ENCODE results near the gene LDB2.

DNA sequence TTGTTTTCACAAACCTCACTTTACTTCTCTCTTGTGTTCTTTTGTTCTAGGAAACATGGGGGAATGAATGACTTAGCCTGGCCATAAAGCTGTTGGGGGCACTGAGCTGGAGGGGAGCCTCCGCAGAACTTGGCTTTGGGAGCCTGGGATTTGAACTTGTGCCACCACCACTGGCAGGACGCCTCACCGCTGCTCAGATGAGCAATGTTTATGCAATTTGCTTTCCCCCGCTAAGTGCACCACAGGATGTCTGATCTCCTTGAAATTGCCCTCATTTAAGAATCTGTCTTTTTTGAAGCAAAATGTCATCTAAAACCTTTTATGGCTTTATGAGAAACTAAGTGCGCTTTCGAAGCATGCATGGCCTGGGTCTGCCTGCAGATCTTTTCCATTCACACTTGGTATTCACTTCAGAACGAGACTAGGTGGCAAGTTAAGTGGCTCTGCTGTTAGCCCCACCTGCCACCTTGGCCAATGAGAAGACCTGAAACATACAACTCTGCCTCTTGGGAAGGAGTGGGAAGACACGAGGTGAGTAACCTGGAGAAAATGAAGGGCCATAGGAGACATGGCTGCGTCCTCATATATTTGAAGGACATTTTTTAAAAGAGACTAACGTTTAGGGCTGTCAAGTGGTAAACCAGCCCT lies 119.3 kb downstream of the LDB2 start:
- TF ChIP-seq, protein P1, sequence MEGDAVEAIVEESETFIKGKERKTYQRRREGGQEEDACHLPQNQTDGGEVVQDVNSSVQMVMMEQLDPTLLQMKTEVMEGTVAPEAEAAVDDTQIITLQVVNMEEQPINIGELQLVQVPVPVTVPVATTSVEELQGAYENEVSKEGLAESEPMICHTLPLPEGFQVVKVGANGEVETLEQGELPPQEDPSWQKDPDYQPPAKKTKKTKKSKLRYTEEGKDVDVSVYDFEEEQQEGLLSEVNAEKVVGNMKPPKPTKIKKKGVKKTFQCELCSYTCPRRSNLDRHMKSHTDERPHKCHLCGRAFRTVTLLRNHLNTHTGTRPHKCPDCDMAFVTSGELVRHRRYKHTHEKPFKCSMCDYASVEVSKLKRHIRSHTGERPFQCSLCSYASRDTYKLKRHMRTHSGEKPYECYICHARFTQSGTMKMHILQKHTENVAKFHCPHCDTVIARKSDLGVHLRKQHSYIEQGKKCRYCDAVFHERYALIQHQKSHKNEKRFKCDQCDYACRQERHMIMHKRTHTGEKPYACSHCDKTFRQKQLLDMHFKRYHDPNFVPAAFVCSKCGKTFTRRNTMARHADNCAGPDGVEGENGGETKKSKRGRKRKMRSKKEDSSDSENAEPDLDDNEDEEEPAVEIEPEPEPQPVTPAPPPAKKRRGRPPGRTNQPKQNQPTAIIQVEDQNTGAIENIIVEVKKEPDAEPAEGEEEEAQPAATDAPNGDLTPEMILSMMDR (IDR thresholded peaks at IDR 0.05; ENCODE audit: insufficient read depth, low read depth, low read length): no peak
- no peak for TF ChIP-seq EZH2 (IDR thresholded peaks at IDR 0.05; ENCODE audit: insufficient read depth, low read length)

Measured in astrocyte (in vitro differentiated cells and primary cell).